ENCODE results near the gene VAV3. TPM values are rescaled to one million over a fixed set of nuclear protein-coding genes. Genes with fewer than 3 reads are reported as not detected.

The VAV3 gene
- total RNA-seq, 4 donors from 2014 or later, result 1.9 to 5.8 (median 3.0) TPM

DNA sequence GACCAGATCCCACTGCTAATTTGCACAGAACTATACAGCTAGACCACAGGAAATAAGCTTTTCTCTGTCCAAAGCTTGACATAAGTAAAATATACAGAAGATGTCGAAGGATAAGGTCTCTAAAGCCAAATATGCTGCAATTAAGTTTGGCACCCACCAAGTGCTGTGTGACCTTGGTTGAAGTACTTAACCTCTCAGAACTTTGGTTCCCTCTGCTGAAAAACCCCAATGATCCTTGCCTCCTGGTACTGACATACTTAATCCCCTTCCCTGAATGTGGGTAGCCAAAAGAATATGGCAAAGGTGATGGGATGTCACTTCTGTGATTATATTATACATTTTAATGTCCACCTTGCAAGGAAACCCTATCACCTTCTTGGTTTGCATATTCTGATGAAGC is 290.5 kb downstream of the VAV3 start:
- no peaks in the 10 kb centered on the region for H3K36me3 ChIP-seq
- no peak overlapping the region for H3K27ac ChIP-seq (replicated peaks in 1 of 4)
- H3K27me3 ChIP-seq, result no peaks in the 10 kb centered on the region
- no peak overlapping the region for H3K4me3 ChIP-seq
- peaks cover 0 to 51% (median 39%) of the 10 kb centered on the region in 4 donors for H3K4me1 ChIP-seq
- intact Hi-C loops (cut with DNase I), result no loop called here
- no peaks in the 10 kb centered on the region for H3K9me3 ChIP-seq
- TF ChIP-seq, protein P1, sequence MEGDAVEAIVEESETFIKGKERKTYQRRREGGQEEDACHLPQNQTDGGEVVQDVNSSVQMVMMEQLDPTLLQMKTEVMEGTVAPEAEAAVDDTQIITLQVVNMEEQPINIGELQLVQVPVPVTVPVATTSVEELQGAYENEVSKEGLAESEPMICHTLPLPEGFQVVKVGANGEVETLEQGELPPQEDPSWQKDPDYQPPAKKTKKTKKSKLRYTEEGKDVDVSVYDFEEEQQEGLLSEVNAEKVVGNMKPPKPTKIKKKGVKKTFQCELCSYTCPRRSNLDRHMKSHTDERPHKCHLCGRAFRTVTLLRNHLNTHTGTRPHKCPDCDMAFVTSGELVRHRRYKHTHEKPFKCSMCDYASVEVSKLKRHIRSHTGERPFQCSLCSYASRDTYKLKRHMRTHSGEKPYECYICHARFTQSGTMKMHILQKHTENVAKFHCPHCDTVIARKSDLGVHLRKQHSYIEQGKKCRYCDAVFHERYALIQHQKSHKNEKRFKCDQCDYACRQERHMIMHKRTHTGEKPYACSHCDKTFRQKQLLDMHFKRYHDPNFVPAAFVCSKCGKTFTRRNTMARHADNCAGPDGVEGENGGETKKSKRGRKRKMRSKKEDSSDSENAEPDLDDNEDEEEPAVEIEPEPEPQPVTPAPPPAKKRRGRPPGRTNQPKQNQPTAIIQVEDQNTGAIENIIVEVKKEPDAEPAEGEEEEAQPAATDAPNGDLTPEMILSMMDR (IDR thresholded peaks at IDR 0.05), result no peak
- TF ChIP-seq EP300 (IDR thresholded peaks at IDR 0.05) (no peak), POLR2AphosphoS5 (IDR thresholded peaks at IDR 0.05) (no peak), POLR2A (IDR thresholded peaks at IDR 0.05; ENCODE audit: low read depth) (no peak)
- DNase-seq (ENCODE audit: extremely low spot score), result no peak
- whole genome bisulfite sequencing, result 70% methylated on average over 1 of the region's 1 CpG

GRCh38 chr1:107673006-107673405 is 292.0 kb downstream of the VAV3 start:
- Histone ChIP-seq H3K4me3 (no peak overlapping the region), H3K36me3 (no peaks in the 10 kb centered on the region), H3K9me3 (no peaks in the 10 kb centered on the region), H3K27ac (replicated peaks in 1 of 4) (no peak overlapping the region), H3K27me3 (no peaks in the 10 kb centered on the region), H3K4me1 (peaks cover 0 to 54% (median 49%) of the 10 kb centered on the region in 4 donors)
- WGBS, result 93% methylated on average over 2 of the region's 2 CpGs
- intact Hi-C loops (cut with DNase I), result no loop called here
- DNase-seq (ENCODE audit: extremely low spot score), result no peak
- TF ChIP-seq, protein P1 (IDR thresholded peaks at IDR 0.05), result no peak
- TF ChIP-seq POLR2AphosphoS5 (IDR thresholded peaks at IDR 0.05), result no peak
- TF ChIP-seq POLR2A (IDR thresholded peaks at IDR 0.05; ENCODE audit: low read depth), result no peak
- no peak for TF ChIP-seq EP300 (IDR thresholded peaks at IDR 0.05)

GRCh38 chr1:107670397-107671040 is 294.5 kb downstream of the VAV3 start:
- Histone ChIP-seq H3K4me1 (peaks cover 0 to 67% (median 49%) of the 10 kb centered on the region in 4 donors), H3K27ac (replicated peaks in 1 of 4) (peak overlapping the region; percentile 56 to 70 (median 65)), H3K36me3 (no peaks in the 10 kb centered on the region), H3K4me3 (peak overlapping the region in 1 of 4 donors; percentile 7), H3K27me3 (no peaks in the 10 kb centered on the region), H3K9me3 (no peaks in the 10 kb centered on the region)
- TF ChIP-seq EP300 (IDR thresholded peaks at IDR 0.05), result no peak
- no peak for TF ChIP-seq POLR2AphosphoS5 (IDR thresholded peaks at IDR 0.05)
- TF ChIP-seq POLR2A (IDR thresholded peaks at IDR 0.05; ENCODE audit: low read depth), result no peak
- TF ChIP-seq, protein P1 (IDR thresholded peaks at IDR 0.05), result no peak
- no peak for DNase-seq (ENCODE audit: extremely low spot score)
- intact Hi-C loops (cut with DNase I), result no loop called here
- 38% methylated on average over 5 of the region's 5 CpGs for WGBS

DNA sequence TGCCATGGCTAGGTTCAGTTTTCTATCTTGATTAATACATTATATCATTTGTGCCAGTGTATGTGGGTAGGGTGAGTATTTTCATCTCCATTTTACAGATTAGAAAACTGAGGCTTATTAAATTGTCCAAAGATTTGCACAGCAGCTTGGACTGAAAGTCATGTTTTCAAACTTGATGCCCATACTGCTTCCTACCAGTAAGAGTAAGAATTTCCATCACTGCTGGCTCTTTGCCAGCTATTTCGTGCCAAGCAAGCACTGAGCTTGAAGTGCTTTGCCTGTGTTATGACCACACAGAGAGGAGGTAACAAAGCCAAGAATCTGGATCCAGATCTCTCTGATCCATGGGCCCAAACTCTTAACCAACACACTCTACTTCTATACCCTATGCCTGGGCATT is 295.0 kb downstream of the VAV3 start:
- Histone ChIP-seq H3K27ac (replicated peaks in 1 of 4) (peak overlapping the region; percentile 56 to 70 (median 65)), H3K27me3 (no peaks in the 10 kb centered on the region), H3K9me3 (no peaks in the 10 kb centered on the region), H3K36me3 (no peaks in the 10 kb centered on the region), H3K4me3 (no peak overlapping the region), H3K4me1 (peaks cover 0 to 68% (median 52%) of the 10 kb centered on the region in 4 donors)
- WGBS, result 8% methylated on average over 1 of the region's 1 CpG
- intact Hi-C loops (cut with DNase I), result no loop called here
- no peak for DNase-seq (ENCODE audit: extremely low spot score)
- TF ChIP-seq POLR2A (IDR thresholded peaks at IDR 0.05; ENCODE audit: low read depth) (no peak), POLR2AphosphoS5 (IDR thresholded peaks at IDR 0.05) (peak; percentile 55 to 79), EP300 (IDR thresholded peaks at IDR 0.05) (no peak)
- TF ChIP-seq, protein P1 (IDR thresholded peaks at IDR 0.05), result no peak
